ENCODE measurements around the gene ZNF320. TPM values are rescaled to one million over a fixed set of nuclear protein-coding genes. Genes with fewer than 3 reads are reported as not detected.
A peak's percentile ranks its signal among the peaks of the same experiment; 100 is the strongest.
"Not testable (repeated sequence)": the region's sequence is repeated elsewhere in the genome, so short reads cannot be mapped to it uniquely, and the experiment has no call there.

The ZNF320 gene
- total RNA-seq, 1 donor from 2014 or later = 10.4 TPM

DNA sequence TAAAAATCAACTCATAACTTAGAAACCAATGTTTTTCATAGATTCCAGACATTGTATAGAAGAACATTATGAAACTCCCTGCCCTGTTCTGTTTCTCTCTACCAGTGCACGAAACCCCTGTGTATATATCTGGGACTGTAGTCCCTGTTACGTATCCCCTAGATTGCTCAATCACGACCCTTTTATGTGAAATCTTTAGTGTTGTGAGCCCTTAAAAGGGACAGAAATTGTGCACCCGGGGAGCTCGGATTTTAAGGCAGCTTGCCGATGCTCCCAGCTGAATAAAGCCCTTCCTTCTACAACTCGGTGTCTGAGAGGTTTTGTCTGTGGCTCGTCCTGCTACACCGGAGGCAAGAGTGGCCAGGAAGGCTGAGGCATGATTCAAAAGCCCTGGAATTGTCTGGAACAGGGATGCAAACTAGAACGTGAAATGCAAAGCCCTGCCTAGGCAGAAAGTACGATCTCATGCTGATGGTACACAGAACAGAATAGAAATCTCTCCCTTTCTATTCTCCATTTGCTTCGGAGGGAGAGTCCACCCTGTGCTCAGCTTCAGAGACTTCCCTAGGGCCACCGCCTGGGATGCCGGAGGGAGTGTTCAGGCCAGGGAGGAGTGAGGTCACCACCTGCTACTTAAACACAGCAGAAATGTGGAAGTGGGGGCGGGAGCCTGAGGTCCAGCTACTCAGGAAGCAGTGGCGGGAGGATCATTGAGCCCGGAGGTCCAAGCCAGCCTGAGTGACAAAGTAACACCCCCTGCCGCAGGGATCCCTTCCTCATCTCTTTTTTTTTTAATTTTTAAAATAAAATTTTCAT lies 26.6 kb upstream of the ZNF320 start:
- ATAC-seq (peak; percentile 58), DNase-seq (ENCODE audit: missing footprints) (peak; percentile 71)
- intact Hi-C loops (cut with DNase I) = loop anchor here (2.0 kb wide), 1 partner anchor 39 kb away; the partner anchor contains the start of gene ZNF816

DNA sequence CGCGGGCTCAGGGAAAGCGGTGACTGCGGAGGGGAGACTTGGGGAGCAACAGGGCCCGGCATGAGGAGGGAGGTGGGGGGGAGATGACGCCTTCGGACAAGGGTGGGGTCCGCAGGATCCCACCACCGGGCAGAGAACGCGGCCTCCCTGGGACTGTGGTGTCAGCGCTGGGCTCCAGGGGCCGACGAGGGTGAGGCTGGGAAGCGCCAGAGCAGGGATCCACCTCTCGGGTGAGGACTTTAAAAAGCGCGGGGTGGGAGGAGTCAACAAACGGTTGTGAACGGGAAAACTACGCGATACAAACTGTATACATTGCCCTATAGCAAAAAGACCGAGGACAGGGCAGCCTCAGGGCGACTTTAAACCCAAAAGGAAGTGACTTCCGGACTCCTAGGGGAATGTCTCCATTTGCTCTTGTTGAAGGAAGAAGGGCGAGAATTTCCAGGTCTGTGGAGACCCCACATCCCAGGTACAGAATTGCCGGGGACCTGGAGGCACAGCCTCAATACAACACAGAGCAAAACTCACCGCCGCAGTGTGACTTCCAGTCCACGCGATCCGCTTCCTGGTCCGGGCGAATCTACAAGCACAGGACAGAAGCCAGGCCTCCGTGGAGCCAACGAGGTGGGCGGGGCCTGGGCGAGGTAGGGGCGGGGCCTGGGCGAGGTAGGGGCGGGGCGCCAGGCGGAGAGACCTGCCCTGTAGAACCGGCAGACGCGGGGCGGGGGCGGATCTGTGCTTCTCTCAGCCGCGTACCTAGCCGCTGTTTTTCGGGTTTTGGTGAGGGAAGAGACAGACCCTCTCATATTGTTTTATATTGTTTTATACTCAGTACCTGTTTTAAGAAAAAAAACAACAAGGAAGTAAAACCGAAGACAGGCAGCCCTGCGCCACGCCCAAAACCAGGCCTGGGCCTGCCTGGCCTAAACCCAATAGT lies 25.7 kb upstream of the ZNF320 start, which contains the start of gene ZNF888:
TSS of gene ZNF888 (minus strand) at position 588 of the 937 bp plus-strand sequence. CDS start 5,555 bp downstream, outside the sequence.
- intact Hi-C loops (cut with DNase I) = loop anchor here (2.0 kb wide), 1 partner anchor 40 kb away; the partner anchor contains the start of gene ZNF816
- ATAC-seq (peak; percentile 100), DNase-seq (ENCODE audit: missing footprints) (peak; percentile 95)

DNA sequence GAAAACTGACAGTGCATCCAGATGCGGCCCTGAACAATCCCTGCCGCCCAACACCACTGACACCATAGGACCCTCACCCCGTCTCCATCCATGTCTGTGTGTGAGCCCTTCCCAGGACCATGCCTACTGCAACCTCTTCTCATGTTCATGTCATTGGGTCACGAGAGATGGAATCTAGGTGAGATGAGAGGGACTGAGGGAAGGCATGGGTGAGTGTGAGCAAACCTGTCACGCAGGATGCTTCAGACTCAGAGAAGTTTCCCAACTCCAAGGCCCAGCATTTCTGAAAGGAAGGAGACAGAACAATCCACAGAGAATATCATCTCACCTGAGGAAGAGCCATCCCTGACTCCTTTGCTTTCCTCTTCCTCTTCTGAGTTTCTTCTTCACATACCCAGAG lies 20.1 kb upstream of the ZNF320 start:
- ATAC-seq = no peak
- no peak for DNase-seq (ENCODE audit: missing footprints)
- intact Hi-C loops (cut with DNase I) = no loop called here

DNA sequence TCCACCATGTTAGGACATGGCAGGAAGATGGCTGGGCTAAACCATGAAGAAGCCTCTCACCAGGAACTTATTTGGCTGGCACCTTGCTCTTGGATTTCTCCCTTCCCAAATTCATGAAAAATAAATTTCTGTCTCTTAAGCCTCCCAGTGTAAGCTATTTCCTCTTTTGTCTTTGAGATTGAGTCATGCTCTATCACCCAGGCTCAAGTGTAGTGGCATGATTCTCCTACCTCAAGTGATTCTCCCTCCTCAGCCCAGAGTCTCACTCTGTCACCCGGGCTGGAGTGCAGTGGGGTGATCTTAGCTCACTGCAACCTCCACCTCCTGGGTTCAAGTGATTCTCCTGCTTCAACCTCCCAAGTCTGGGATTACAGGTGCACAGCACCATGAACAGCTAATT lies 13.2 kb upstream of the ZNF320 start:
- intact Hi-C loops (cut with DNase I) = no loop called here
- no peak for ATAC-seq
- no peak for DNase-seq (ENCODE audit: missing footprints)

DNA sequence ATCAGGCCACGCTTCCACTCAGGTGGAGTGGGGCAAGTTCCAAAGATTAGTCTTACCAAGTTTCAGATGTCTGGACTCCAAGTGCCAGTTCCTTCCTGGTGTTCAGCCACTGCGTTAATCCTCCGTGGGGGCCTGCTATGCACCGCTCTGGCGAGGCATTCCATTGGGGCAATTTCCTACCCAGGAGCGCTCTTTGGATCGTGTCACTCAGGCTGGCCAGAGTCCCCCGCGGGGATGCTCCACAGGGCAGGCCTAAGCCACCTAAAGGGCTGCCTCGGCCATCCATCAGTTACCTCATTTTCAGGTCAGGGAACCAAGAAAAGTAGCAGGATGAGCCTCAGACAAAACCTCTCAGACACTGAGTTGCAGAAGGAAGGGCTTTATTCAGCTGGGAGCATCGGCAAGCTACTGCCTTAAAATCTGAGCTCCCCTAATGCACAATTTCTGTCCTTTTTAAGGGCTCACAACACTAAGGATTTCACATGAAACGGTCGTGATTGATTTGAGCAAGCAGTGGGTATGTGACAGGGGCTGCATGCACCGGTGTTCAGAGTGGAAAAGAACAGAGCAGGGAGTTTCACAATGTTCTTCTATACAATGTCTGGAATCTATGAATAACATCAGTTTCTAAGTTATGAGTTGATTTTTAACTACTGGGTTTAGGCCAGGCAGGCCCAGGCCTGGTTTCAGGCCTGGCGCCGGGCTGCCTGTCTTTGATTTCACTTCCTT lies 6.8 kb upstream of the ZNF320 start:
- intact Hi-C loops (cut with DNase I); ATAC-seq; DNase-seq (ENCODE audit: missing footprints): not testable (repeated sequence)

DNA sequence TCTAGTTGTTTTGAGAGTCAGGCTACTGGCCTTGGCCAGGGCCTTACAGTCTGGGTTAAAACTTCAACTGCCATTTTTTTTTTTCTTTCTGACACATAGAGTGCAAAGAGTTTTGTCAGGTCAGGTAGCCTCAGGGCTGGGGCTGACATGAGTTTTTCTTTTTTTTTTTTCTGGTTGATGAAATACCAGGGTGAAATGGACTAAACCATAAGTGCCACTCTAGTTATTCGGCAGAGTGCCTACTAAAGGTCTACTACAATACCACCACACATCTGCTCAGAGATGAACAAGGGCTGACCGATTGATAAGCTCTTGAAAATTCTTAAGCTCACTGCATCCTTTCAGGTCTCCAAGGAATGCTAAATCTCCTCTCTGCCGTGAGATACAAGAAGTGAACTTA lies 4.4 kb upstream of the ZNF320 start:
- DNase-seq (ENCODE audit: missing footprints) (no peak), ATAC-seq (no peak)
- intact Hi-C loops (cut with DNase I) = no loop called here

DNA sequence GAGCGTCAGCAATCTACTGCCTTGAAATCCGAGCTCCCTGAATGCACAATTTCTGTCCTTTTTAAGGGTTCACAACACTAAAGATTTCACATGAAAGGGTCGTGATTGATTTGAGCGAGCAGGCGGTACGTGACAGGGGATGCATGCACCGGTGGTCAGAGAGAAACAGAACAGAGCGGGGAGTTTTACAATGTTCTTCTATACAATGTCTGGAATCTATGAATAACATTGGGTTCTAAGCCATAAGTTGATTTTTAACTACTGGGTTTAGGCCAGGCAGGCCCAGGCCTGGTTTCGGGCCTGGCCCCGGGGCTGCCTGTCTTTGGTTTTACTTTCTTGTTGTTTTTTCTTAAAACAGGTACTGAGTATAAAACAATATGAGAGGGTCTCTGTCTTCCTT lies 1.2 kb upstream of the ZNF320 start:
- ATAC-seq; DNase-seq (ENCODE audit: missing footprints); intact Hi-C loops (cut with DNase I): not testable (repeated sequence)

DNA sequence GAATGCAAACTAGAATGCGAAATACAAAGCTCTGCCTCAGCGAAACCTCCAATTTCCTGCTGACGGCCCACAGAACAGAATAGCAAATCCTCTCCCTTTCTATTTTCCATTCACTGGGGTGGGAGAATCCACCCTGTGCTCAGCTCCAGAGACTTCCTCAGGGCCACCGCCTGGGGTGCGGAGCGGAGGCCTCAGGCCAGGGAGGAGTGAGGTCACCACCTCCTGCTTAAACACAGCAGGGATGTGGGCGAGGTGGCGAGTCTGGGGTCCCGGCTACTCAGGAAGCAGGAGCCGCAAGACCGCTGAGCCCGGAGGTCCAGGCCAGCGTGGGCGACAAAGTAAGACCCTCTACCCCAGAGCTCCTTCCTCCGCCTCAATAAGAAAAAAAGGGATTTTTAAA lies 666 bp upstream of the ZNF320 start:
- no peak for ATAC-seq
- DNase-seq (ENCODE audit: missing footprints) = no peak
- intact Hi-C loops (cut with DNase I) = no loop called here

DNA sequence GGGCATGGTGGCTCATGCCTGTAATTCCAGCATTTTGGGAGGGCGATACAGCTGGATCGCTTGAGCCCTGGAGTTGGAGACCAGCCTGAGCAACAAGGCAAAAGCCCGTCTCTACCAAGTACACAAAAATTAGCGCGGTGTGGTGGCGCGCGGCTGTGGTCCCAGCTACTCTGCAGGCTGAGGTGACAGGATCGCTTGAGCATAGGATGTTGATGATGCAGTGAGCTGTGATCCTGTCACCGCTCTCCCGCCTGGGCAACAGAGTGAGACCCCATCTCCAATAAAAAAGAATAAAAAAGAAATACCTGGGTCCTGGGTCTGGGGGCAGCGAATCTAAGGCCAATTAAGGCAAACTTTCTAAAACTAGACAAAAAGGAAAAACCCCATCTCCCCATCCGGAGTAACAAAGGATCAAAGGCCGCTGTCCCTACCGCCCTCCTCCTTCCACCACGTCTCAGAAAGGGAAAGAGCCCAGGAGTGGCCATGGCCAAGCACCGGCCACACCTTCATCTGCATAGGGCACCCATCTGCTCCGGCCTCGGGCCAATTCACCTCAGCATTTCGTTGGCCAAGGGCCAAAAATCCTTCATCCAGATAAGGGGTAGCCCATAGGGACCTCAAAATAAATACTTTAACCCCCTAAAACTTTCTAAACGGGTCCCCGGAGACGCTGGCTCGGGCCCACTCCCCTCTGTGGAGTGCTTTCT lies 851 bp downstream of the ZNF320 start:
- DNase-seq (ENCODE audit: missing footprints) (no peak), ATAC-seq (no peak)
- intact Hi-C loops (cut with DNase I) = no loop called here

DNA sequence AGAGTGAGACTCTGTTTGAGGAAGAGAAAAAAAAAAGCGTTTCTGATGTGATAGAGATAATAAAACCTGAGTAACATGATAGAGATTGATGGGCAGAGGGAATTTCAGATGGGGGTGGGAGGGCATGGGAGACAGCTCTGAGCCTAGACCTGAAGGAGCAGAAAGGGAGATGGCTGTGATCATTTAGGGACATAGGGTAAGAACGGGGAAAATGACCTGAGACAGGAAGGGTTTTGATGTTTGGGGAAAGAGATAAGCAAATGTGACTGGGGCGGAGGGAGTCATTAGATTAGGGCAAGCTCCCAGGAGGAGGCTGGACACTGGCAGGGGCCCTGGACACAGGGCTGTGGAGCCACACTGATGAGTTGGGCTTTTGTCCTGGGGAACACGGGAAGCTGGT lies 6.1 kb downstream of the ZNF320 start:
- intact Hi-C loops (cut with DNase I) = no loop called here
- DNase-seq (ENCODE audit: missing footprints) = no peak
- ATAC-seq = no peak

DNA sequence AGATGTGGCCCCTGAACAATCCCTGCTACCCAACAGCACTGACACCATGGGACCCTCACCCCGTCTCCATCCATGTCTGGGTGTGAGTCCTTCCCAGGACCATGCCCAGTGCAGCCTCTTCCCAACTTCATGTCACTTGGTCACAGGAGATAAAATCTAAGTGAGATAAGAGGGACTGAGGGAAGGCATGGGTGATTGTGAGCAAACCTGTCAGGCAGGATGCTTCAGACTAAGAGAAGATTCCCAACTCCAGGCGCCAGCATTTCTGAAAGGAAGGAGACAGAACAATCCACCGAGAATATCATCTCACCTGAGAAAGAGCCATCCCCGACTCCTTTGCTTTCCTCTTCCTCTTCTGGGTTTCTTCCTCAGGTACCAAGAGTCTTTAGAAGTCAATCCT lies 7.5 kb downstream of the ZNF320 start:
- intact Hi-C loops (cut with DNase I) = no loop called here
- no peak for DNase-seq (ENCODE audit: missing footprints)
- ATAC-seq = no peak

DNA sequence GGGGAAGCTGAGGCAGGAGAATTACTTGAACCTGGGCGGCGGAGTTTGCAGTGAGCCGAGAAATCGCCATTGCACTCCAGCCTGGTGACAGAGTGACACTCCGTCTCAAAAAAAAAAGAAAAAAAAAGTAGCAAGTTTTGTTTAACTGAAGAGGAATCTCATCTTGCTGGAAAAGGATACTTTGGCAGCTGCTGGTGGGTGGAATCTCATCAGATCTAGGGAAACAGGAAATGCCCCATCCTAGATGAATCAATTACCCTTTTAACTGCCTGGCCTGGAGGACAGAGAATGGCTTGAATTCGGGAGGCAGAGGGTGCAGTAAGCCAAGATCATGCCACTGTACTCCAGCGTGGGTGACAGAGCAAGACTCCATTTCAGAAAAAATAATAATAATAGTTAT lies 8.4 kb downstream of the ZNF320 start:
- DNase-seq (ENCODE audit: missing footprints) (no peak), ATAC-seq (no peak)
- intact Hi-C loops (cut with DNase I) = no loop called here

DNA sequence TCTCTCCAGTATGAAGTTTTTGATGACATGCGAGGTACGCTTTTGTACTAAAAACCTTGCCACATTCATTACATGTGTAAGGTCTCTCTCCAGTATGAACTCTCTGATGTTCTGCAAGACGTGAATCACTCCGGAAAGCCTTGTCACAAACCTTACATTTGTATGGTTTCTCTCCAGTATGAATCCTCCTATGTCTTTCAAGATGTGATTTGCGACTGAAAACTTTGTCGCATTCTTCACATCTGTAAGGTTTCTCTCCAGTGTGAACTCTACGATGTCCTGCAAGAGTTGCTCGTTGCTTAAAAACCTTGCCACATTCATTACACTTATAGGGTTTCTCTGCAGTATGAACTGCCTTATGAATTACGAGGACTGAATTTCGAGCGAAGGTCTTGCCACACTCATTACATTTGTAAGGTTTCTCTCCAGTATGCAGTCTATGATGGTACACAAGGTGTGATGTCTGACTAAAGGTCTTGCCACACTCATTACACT lies 16.5 kb downstream of the ZNF320 start:
- ATAC-seq (no peak), DNase-seq (ENCODE audit: missing footprints) (no peak)
- intact Hi-C loops (cut with DNase I) = no loop called here

DNA sequence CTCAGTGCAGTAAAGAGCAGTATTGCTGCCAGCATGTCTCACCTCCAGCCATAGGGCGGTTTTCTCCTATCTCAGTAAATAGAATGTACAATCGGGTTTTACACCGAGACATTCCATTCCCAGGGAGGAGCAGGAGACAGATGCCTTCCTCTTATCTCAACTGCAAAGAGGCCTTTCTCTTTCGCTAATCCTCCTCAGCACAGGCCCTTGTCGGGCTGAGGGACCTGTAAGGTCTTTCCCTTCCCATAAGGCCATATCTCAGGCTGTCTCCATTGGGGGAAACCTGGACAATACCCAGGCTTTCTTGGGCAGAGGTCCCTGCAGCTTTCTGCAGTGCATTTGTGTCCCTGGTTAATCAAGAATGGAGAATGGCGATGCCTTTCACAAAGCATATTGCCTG lies 24.4 kb downstream of the ZNF320 start:
- intact Hi-C loops (cut with DNase I); ATAC-seq; DNase-seq (ENCODE audit: missing footprints): not testable (repeated sequence)

DNA sequence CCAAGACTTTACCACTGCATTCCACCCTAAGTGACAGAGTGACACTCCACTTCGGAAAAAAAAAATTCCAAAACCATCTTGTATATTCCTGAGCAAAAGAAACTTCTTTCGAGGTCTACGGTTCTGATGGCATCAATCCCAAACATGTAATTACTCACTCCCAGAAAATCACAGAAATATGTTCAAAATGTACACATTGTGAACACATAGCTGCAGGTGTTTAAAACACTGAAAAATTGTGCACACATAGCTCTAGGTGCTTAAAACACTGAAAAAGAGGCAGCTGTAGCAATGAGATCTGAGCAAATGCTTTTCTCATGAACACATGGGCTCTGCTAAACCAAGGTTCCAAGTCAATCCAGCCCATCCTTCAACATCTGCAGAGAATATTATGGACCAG lies 26.0 kb downstream of the ZNF320 start:
- intact Hi-C loops (cut with DNase I) = no loop called here
- DNase-seq (ENCODE audit: missing footprints) (no peak), ATAC-seq (no peak)

DNA sequence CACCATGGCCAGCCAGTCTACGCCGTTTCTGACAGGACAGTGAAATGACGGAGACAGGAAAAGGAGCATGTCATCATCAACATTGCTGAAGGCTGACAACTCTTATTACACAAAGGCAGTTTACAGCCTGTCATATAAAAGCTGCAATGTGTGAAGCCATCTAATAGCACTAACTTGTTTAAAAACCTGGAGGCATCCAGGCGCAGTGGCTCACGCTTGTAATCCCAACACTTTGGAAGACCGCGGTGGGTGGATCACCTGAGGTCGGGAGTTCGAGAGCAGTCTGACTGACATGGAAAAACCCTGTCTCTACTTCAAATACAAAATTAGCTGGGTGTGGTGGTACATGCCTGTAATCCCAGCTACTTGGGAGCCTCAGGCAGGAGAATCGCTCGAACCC lies 29.4 kb downstream of the ZNF320 start:
- DNase-seq (ENCODE audit: missing footprints); ATAC-seq; intact Hi-C loops (cut with DNase I): not testable (repeated sequence)

DNA sequence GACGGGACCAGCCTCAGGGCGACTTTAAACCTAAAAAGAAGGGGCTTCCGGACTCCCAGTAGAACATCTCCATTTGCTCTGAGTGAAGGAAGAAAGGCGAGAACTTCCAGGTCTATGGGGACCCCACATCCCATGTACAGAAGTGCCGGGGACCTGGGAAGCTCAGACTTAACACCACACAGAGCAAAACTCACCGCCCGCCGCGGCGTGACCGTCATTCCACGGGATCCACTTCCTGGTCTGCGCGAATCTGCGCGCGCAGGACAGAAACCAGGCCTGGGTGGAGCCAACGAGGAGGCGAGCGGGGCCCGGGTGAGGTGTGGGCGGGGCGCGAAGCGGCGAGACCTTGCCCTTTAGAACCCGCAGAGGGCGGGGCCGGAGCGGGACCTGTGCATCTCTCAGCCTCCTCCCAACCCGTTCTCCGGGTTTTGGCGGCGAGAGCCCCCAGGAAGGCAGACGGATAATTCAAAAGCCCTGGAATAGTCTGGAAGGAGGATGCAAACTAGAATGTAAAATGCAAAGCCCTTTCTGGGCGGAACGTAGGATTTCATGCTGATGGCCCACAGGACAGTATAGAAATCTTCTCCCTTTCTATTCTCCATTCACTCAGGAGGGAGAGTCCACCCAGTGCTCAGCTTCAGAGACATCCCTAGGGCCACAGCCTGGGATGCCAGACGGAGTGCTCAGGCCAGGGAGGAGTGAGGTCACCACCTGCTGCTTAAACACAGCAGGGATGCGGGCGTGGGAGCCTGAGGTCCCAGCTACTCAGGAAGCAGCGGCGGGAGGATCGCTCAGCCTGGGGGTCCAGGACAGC lies 39.9 kb downstream of the ZNF320 start, which contains the start of gene ZNF468:
TSS of gene ZNF468 (minus strand) at position 242 of the 814 bp plus-strand sequence. CDS start 3,347 bp downstream, outside the sequence.
- intact Hi-C loops (cut with DNase I) = loop anchor here (5.0 kb wide), 1 partner anchor 35 kb away; the partner anchor contains the start of gene ZNF28
- peak; percentile 76 for DNase-seq (ENCODE audit: missing footprints)
- peak; percentile 100 for ATAC-seq
